Activated CD4-positive, alpha-beta T cell treated with anti-CD3 and anti-CD28 coated beads for 48 hours (primary cell): ENCODE measurements around the gene TSPYL2.

ENCODE experiments used
- DNase-seq: peaks from one replicate; pipeline ENCODE4 v3.0.0-alpha.2; 2020

TSPYL2 gene

DNA sequence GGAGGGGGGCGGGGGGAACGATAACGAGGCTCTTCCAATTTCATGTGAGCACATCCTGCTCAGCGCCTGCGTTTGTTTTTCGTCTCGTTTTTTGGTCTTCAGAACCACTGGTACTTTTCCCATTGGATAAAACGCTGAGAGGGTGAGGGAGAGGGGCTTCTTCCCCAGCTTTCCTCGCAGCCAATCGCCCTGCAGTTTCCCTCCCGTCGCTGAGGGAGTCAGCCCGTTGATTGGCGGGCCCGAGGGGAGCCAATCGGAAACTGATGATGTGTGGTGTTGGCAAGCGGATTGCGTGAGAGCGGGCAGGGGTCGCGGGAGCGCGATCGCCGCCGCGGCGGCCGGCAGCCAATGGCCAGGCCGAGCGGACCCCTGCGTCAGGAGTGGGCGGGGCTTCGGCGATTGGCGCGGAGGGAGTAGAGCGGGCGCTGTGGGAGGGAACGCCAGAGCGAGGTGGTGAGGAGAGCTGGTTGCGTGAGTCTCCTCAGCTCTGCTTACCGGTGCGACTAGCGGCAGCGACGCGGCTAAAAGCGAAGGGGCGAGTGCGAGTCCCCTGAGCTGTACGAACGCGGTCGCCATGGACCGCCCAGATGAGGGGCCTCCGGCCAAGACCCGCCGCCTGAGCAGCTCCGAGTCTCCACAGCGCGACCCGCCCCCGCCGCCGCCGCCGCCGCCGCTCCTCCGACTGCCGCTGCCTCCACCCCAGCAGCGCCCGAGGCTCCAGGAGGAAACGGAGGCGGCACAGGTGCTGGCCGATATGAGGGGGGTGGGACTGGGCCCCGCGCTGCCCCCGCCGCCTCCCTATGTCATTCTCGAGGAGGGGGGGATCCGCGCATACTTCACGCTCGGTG lies at the start of gene TSPYL2:
Gene TSPYL2, plus strand, starts transcription at position 443 of the 848 bp plus-strand sequence. Its CDS starts 132 bp downstream, at position 575.
- peak; percentile 94 for DNase-seq

DNA sequence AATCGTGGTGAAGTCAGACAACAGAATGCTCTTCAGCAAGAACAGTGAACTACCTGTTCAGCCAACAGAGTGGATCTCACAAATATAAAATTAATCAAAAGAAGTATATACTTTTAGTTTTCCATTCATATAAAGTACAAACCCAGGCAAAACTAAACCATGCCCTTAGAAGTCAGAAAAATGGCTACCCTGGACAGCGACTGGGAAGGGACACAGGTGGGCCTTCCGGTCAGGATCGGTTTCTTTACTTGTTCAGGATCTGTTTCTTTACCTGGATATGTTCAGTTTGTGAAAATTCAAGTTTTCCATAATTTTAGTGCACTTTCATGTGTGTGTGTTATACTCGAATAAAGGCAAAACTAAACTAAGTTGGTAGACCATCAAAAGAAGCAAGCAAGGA lies 46.0 kb upstream of the TSPYL2 start:
- DNase-seq: no peak

DNA sequence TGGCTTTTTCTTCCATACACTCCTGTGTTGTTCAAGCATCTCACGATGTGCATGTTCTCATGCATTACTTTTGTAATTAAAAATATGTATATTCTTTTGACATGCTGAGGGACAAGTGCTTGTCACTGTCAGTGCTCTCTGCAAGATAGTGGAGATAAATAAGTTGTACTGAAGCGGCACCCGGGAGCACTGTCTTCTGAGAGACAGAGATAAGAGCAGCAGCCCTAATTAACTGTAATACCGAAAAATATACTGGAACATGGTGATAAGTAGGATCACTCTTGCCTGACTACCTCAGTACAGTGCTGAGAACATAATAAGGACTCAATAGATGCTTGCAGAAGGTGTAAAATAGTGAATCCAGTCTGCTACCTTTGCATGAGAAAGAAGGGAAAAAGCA lies 42.9 kb upstream of the TSPYL2 start:
- DNase-seq: no peak

DNA sequence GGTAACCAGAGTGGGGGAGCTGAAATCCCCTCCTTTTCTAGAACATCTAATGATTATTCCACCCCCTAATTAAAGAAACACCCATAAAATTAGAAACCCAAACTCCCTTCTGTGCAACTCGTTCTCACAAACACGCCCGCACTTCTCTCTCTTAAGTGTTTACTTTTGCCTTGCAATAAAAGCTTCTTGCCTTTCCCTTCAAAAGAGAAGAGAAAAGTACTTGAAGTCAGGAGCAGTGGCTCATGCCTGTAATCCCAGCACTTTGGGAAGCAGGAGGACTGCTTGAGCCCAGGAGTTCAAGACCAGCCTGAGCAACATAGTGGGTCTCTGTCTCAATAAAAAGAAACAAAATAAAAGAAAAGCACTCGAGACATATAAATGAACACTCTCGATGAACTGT lies 37.2 kb upstream of the TSPYL2 start:
- no peak for DNase-seq

DNA sequence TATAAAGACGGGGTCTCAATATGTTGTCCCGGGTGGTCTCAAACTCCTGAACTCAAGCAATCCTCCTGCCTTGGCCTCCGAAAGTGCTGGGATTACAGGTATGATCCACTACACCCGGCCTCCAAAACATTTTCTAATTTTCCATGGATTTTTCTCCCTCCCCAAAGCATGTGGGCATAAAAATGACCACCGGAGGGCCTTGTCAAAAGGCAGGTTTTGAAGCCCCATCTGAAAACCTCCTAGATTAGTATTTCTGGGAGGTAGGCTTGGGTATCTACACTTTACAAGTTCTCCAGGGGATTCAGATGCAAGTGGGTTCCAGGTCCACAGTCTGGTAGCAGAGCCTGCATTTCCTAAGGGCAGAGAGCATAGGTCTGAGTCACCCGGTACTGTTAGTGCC lies 34.9 kb upstream of the TSPYL2 start:
- DNase-seq: no peak

DNA sequence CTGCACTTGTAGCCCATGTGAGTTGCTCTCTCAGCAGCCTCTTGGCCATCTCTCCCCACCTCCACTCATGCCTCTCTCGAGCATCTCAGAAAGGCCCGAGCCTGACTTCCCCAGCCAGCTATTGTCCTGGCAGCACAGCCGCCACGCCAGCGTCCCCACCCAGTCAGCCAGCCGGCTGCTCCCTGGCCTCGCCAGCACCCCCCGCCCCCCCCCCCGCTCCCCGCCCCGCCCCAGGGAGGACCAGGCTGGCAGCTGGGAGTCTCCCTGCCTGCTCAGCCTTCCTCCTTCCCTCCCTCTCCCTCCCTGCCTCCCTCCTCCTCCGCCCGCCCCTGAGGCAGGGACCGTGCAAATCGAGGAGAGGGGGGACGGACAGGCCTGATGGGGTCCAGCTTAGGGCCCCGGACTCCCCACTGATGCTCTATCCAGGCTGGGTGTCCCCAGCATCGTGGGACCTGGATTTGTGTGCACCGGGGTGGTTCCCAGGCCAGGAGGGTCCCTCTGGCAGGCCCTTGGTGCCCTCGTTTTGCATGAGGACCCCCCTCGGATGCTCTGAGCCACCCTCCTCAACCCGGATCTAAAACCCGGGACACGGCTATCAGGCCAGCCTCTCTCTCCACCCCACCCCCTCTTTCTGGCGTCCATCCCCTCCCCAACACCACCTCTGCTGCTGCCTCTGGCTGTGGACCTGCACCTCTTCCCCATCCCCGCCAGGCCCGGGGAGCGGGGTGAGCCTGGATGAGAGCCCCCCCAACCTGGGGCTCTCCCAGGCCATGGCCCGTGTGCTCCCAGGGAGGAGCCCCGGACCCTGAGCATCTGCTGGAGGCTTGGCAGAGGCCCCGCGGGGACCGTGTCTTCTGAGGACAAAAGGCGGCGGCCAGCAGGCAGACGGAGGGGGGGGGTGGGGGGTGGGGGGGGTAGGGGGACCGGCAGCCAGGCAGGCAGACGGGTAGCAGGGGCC lies 33.7 kb upstream of the TSPYL2 start, which contains the start of gene GPR173:
Gene GPR173, plus strand, starts transcription at position 621 of the 958 bp plus-strand sequence. CDS start 27,833 bp downstream, outside the sequence.
- no peak for DNase-seq

DNA sequence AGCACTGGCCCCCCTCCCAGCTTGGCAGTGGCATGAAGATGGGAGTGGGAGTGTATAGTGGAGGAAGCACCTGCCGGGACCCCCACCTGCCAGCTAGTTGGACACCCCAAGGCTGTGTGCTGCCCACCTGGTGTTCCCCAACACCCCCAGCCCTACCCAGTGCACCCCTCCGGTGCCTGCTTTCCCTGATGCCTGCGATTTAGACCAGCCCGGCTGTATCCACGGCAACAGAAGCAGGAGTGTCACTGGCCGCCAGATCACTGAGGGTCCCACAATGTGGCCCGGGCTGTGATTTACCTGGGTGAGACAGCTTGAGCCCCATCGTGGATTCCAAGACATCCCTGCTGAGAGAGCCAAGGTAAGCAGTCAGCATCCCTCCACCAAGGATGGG lies 33.0 kb upstream of the TSPYL2 start:
- no peak for DNase-seq

DNA sequence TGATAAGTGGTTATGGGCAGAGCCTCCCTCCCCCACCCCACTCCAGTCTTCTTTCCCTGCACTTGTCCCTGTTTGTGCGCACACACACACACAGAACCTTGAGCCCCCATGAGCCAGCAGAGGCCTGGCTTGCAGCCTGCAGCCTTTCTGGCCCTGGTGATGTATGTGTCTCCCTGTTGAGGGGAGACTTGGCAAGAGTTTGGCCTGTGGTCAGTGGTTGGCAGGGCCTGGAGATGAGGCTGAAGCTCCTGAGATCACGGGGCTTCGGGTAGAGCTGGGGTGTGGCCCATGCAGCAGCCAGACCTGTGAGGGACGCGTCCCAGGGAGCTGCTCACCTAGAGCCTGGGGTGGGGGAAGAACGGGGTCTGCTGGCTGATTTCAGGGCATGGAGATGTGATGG lies 31.3 kb upstream of the TSPYL2 start:
- no peak for DNase-seq

DNA sequence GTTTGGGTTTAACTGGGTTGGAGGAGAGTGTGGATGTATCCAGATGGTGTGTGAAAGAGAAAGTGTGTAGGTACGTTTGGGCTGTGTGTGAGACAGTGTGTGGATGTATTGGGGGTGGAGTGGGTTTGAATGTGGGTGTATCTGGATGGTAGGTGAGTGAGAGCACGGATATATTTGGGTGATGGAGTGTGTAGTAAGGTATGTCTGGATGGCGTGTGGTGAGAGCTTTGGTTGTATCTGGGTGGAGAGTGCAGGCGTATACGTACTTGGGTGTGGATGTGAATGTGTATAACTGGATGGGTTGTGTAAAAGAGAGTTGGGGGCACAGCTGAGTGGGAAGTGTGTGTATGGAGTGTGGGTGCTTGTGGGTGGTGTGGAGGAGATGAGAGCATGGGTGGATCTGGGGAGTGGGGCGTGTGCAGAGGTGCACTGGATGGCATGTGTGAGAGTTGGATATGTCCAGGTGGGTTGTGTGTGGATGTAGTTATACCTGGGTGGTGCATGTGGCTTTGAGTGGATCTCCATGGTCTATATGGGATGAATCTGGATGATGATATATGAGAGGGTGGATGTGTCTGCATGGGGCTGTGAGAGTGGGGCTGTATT lies 26.8 kb upstream of the TSPYL2 start:
- no peak for DNase-seq

DNA sequence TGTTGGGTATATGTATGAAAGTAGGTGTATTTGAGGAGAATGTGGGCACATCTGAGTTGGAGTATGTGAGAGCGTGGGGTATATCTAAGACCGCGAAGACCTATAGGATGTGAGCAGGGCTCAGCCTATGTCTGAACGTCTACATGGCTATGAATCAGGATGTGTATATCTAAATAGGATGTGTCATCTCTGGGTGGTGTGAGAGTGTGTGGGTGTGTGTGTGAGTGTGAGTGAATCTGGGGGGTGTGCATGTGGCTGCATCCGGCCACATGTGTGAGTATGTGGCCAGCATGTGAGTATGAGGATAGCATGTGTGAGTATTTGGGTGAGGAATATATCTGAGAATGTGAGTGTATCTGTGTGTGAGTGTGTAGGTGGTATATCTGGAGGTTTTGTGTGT lies 25.9 kb upstream of the TSPYL2 start:
- DNase-seq: no peak

DNA sequence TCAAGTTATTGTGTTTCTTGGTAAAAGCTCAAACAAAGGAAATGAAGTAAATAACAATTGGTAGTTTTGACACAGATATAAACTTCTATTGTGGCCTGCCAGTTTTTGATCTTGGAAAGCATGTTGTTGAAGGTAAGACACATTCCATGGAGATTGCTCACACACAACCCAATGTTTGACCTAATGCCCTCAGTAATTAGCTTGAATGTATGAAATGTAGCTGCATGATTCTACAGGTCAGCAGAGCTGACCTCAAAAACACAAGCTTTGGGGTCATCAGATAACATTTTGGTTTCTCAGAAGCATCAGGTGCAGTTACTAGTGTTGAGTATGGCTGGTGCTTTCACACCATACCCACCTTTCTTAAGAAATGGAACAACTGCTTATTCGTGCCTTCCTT lies 17.1 kb upstream of the TSPYL2 start:
- DNase-seq: no peak

DNA sequence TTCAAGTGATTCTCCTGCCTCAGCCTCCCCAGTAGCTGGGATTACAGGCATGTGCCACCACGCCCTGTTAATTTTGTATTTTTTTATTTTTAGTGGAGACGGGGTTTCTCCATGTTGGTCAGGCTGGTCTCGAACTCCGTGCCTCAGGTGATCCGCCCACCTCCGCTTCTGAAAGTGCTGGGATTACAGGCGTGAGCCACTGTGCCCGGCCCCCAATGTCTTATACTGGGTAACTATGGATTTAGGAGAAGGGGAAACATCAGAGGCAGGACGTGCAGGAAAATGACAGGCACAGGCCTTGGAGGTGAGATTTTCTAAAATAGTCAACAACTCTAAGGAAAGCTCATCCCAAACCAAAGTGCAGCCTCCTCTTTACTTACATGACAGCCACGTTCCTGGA lies 11.1 kb upstream of the TSPYL2 start:
- DNase-seq: no peak

DNA sequence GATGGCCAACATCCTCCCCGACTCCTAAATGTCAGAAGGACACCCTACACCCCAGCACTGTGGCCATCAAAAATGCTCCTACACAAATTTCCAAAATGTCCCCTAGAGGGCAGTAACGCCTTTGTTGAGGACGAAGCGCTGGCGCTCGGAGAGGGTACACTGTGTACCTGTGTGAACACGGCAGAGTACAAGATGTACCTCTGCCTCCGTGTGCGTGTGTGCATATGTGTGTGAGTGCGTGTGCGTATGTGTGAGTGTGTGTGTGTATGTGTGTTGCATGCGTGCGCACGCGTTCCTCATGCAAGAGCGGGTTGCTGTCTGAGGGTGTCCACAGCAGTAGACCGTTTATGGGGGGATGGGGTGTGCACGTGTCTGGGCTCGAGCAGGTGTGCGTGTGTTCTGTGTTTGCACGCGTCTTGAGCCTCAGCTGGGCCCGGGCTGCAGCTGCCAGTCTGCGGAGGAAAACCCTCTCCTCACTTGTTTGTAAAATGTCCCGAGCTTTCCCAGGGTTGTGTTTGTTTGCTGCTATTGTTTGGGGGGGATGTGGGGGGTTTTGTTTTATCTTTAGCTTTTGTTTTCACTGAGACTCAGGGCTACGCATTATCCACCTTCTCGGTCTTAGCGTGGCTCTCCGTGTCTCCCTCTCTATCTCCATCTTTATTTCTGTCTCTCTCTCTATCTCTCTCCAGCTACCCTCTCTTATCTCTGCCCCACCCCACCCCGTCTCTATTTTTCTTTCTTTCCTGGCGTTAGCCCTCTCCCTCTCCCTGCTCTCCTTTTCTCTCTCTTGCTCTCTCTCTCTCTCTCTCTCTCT lies 10.4 kb upstream of the TSPYL2 start:
- peak; percentile 68 for DNase-seq

DNA sequence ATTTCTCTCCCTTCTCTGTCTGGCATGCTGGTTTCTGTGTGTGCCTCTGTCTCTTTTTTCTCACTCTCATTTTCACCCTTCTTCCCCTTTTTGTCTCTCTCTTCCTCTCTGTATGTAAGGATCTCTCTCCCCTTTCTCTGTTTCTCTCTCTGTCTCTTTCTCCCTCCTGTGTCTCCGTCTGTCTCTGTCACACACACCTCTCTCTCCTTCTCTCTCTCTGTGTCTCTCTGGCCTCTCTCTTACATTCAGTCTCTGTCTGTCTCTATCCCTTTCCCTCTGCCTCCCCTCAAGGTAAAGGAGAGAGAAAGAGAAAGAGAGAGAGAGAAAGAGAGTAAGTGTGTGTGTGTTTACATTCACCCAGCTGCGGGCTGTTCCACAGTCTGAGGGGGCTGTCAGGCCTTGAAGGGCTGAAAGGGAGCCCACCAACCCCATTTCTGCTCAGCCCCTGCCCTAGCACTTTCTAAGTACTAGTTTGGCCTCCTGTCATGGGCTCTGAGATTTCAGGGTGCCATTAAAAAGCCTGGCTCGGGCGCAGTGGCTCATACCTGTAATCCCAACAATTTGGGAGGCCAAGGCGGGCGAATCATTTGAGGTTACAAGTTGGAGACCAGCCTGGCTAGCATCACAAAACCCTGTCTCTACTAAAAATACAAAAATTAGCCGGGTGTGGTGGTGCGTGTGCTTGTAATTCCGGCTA lies 9.6 kb upstream of the TSPYL2 start:
- DNase-seq: no peak

DNA sequence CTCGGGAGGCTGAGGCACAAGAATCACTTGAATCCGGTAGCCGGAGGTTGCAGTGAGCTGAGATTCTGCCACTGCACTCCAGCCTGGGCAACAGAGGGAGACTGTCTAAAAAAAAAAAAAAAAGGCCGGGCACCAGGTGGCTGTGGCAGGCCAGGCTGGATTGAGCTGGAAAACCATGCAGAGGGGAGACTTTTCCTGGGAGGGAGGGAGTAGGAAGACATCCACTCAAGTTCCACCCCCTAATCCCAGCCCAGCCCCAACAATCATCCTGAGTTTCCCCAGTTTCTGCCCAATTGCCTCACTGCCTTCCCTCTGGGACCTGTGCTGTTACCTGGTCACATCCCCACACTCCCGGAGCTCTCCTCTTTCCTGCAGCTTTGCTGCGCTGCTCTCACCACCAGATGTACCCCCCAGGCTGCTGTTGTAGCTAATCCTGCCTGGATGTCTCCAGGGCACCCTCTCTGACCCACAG lies 9.0 kb upstream of the TSPYL2 start:
- DNase-seq: no peak

DNA sequence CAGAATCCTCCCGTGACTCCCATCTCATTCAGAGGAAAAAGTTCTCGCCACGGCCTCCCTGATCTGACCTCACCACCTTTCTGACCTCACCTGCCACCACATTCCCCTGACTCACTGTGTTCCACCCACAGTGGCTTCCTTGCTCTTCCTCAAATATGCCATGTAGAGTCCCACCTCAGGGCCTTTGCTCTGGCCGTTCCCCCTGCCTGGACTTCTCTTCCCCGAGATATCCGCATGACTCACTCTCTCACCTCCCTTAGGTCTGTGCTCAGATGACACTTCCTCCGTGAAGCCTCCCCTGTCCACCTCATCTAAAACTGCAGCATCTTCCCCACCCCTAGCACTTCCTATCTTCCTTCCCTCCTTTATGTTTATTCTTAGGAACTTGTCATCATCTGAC lies 7.2 kb upstream of the TSPYL2 start:
- DNase-seq: no peak

DNA sequence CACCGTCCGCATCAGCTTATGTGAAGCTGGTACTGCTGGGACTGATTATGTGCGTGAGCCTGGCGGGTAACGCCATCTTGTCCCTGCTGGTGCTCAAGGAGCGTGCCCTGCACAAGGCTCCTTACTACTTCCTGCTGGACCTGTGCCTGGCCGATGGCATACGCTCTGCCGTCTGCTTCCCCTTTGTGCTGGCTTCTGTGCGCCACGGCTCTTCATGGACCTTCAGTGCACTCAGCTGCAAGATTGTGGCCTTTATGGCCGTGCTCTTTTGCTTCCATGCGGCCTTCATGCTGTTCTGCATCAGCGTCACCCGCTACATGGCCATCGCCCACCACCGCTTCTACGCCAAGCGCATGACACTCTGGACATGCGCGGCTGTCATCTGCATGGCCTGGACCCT lies 5.5 kb upstream of the TSPYL2 start:
- no peak for DNase-seq

DNA sequence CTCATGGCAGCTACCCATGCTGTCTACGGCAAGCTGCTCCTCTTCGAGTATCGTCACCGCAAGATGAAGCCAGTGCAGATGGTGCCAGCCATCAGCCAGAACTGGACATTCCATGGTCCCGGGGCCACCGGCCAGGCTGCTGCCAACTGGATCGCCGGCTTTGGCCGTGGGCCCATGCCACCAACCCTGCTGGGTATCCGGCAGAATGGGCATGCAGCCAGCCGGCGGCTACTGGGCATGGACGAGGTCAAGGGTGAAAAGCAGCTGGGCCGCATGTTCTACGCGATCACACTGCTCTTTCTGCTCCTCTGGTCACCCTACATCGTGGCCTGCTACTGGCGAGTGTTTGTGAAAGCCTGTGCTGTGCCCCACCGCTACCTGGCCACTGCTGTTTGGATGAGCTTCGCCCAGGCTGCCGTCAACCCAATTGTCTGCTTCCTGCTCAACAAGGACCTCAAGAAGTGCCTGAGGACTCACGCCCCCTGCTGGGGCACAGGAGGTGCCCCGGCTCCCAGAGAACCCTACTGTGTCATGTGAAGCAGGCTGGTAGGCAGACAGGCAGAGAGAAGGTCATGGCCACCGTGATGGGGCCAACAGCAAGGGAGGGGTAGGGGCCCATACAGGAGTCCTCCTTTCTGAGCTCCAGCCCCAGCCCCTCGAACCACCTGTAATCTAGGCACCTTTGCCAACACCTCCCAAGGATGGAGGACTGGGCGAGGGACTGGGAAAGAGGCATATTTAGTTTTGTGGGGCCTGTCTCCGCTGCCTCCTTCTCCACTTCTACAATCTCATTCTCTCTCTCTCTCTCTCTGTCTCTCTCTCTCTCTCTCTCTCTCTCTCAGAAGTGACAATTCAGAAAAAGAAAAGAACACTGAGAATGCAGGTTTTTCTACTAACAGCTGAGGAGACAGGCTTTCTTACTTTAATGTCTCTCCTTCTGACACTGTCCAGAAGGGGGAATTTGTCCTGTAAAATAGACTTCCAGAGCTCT lies 4.7 kb upstream of the TSPYL2 start:
- no peak for DNase-seq

DNA sequence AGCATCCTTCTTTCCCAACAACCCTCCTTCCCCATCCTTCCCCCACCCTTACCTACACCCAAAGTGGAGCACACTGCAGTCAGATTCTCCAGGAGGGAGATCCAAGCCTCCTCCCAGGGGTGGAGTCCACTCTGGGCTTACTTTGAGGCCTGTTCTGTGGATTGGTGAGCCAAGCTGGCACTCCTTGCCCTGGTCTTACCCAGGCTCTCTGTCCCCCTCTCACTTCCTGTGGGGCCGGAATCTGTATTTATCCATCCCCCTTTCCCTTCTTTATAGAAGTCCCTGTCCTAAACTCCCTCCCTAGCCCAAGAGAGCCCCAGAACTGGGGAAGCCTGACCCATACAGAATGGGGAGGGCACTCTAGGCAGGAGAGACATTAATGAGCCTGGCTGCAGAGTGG lies 3.2 kb upstream of the TSPYL2 start:
- DNase-seq: no peak
